GM15510 (cell line): ENCODE data around the gene ADPRH.

ENCODE experiments used
- POLR2A ChIP-seq: IDR thresholded peaks from 3 replicates; pipeline ENCODE4 v1.6.1; 2011; ENCODE audit warnings: borderline replicate concordance; ENCODE audit not compliant: insufficient read length; ENCODE audit errors: extremely low read depth

The ADPRH gene

DNA sequence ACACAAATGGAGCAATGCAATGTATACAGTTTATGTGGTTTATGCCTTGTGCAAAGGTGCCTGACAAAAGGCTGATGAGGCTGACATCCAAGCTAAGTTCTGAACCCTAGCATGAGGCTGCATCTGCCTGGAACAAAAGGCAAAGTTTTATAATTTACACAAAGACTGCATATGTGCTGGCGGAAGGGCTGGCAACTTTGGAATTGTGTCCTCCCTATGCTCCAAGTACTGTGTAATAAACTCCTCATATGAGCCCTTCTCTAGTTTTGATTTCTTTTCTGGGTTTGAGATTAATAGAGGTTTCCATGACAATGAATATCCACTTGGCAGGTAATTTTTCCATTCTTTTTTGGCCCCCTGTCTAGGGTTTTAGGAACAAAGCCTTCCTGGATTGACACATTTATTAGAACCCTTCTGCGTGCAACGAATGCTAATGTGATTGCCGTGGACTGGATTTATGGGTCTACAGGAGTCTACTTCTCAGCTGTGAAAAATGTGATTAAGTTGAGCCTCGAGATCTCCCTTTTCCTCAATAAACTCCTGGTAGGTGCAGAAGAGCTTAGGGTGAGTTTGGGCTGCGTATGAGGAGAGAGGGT, 29.2 kb downstream of the ADPRH start:
- TF ChIP-seq POLR2A, result no peak

DNA sequence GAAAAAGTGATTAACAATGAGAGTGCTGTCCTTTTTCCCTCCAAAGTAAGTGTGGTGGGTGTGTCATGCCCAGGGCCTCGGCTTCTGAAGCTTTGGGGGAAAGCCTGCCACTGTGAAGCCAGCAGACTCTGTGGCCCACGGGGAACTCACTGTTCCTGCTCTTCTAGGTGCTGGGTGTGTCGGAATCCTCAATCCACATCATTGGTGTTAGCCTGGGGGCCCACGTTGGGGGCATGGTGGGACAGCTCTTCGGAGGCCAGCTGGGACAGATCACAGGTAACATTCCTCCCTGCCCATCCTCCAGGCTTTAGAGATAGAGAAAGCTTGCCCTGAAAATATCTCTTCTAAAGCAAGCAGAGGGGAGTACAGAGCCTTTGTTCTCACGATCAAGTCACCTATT, 30.0 kb downstream of the ADPRH start:
- no peak for TF ChIP-seq POLR2A

DNA sequence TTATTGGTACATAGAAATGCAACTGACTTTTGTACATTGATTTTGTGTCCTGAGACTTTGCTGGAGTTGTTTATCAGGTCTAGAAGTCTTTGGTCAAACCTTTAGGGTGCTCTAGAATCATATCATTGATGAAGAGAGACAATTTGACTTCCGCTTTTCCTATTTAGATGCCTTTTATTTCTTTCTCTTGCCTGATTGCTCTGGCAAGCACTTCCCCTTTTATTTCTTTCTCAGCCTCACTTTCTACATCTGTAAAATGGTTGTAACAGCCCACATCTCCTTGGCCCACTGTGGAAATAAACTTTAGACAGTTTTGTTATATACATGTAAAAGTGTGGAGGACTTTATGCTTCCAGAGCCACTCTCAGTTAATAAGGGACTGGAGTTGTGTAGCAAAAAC, 32.4 kb downstream of the ADPRH start:
- no peak for TF ChIP-seq POLR2A

DNA sequence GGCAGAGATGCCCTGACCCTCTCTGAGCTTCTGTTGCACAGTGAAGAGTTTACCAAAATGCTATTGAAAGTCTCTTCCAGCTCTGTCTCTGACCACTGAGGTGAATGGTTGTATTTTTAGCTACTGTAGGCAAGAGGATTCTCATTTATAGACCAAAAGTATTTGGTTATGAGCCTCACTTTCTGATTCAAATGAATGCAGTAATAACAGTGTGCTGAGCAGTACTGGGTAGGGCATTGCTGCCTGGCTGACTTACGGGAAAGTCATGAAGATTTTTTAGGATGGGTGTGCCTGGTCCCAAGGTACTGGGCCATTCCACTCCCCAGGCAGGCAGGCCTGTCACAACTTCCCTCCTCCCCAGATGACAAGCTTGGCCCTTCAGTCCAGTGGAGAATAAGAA, 33.9 kb downstream of the ADPRH start:
- no peak for TF ChIP-seq POLR2A

DNA sequence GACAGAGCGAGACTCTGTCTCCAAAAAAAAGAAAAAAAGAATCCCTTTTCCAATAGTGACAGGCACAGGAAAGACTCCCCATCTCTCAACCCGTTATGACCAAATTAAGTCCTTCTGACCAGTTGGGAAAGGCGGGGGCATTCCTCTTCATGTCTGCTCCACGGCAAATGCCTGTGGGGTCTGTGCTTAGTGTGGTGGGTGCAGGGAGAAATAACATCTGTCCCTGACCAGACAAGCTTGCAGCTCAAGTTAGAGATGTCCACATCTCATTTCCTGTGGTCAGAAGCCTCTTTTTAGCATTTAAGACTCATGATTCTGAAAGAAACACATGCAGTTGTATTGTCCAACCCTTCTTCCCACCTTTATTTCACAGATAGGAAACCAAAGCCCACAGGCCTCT, 34.6 kb downstream of the ADPRH start:
- no peak for TF ChIP-seq POLR2A

DNA sequence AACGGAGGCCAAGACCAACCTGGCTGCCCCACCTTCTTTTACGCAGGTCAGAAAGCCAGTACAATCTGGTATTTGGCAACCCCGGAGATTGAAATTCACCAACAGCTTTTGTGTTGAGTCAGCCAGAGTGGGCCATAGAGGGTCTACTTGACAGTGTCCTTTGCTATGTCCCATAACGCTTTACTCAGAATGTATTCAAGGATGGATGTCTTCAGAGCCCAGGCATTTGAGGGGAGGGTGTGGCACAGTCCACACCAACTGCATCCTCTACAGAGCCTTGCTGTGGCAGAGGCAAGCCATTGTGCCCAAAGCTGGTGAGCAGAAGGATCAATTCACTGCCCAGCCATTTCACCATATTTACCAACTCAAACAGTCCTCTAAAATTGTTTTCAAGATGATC, 36.8 kb downstream of the ADPRH start:
- no peak for TF ChIP-seq POLR2A

DNA sequence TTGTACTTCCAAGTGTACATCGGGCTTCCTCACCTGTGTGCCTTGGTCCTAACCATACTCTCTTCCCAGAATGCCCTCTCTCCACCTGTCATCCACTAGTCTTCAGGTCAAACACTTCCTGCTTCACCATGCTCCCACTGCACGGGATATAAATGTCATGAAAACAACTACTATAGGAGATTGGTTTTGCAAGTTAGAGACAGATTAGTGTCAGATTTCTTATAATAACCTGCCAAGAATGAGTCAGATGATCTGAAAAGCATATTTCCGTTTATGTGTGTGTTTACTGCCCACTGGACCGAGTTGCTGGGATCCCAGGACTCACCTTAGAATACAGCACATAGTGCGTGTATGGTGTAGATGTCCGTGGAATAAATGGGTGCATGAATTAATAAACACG, 39.8 kb downstream of the ADPRH start:
- TF ChIP-seq POLR2A, result no peak

DNA sequence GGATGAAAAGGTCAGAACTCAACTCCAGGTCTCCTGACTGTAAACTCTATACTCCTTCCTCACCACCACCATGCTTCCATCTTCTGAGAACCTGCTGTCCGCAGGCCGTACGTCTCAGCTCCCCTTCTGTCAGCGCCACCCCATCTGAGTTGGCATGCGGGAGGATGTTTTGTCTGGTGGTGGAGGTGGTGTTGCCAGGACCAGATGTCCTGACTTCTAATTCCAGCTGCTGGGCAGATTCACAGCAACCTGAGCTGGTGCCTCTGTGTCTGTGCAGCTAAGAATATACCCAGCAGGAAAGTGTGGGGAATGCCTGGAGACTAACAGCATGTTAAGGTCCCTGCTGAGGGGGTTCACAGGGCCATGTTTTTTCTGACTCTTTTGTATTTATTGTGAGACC, 41.6 kb downstream of the ADPRH start:
- TF ChIP-seq POLR2A, result no peak

DNA sequence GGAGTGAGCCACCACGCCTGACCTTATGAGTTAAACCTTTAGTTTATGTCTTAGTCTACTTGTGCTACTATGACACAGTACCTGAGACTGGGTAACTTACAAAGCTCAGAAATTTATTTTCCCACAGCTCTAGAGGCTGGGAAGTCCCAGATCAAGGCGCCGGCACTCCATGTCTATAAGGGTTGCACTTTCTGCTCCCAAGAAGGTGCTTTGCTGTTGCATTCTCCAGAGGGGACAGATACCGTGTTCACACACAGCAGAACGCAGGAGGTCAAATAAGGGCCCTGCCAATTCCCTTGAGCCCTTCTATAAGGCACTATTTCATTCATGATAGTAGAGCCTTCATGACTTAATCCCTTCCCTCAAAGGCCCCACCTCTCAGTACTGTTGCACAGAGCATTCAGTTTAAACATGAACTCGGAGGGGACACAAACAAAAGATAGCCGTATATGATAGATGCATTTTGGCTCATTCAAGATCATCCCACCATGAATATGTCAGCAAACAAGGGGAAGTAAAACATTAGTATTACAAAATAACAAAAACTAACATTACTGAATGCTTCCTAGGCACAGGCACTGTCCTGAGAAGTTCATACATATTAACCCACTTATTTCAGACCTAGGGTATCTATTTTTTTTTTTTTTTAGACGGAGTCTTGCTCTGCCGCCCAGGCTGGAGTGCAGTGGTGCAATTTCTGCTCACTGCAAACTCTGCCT, 44.9 kb downstream of the ADPRH start:
- TF ChIP-seq POLR2A, result no peak

DNA sequence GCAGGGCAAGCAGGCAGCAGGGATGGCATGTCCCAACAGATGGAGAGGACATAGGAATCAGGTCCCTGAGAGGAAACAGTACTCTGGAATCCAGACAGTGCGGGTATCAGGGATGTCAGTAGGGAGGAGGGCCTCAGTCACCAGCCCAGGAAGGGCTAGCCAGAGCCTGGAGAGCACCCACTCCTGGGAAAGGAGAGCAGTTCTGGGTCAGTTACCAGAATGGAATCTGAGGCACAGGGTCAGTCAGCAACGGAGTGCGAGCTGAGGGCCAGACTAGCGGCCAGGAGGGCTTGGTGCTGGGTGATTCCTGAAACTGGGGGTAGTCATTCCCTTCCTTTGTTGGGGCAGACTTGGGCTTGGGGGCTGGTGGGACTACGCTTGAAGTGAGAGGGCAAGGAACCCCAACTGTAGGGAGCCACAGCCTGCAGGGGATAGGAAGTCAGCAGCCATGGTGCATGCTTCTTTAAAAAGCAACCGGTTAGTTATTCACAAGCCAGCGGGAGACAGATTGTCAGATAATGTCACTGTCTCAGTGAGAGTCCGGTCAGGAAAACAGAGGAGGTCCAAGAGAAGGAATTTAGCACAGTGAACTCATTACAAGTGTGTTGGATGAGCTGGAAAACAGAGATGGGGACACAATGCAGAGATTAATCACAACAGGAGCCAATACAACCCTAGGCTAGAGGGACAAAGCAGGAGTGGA, 46.3 kb downstream of the ADPRH start:
- no peak for TF ChIP-seq POLR2A

DNA sequence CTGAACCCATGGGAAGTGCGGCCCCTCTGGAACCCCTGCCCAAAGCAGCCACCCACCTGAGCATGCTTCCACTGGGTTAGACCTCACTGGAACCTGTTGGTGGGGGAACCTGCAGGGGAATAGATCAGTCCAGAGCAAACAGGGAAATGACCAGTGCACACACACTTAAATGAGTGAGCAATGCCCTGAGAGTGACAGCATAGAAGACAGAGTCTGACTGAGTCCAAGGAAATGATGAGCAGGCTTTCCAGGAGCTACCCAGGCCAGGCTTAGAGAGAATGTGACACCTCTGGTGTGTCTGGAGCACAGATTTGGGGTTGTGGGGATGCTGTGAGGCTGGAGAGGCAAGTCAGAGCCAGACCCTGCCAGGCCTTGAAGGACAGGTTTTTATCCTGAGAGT, 46.9 kb downstream of the ADPRH start:
- no peak for TF ChIP-seq POLR2A

DNA sequence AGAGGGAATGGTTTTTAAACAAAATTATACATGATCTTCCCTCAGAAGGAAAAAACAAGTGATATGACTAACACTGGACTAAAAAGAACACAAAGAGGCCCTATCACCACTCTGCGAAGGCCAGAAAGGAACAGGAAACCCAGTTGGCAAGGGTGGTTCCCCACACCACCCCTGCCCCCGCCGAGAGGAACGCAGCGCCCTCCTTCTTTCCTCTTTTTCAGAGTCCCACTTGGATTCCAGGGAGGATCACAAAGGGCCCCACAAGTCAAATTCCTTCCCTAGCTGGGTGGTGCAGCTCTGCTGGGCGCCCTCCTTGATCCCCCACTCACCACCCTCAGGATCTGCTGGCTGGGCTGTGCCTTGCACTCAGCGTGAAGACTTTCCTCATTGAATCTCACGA, 48.2 kb downstream of the ADPRH start:
- no peak for TF ChIP-seq POLR2A

DNA sequence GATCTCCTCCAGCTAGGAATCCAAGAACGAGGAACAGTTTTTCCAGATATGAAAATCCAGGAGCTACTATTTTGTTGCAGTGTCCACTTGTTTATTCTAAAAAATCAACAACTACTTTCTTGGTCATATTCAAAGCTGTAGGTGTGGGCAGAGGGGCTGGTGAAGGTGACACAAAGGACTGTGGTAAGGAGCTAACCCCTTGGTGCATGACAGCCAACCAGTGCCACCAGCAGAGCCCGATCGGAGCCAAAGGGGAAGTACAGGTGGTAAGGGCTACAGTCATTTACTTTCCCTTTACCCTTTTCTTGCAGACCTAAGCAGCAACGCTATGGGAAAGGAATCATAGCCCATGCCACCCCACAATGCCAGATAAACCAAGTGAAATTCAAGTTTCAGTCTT, 49.1 kb downstream of the ADPRH start:
- TF ChIP-seq POLR2A, result no peak

DNA sequence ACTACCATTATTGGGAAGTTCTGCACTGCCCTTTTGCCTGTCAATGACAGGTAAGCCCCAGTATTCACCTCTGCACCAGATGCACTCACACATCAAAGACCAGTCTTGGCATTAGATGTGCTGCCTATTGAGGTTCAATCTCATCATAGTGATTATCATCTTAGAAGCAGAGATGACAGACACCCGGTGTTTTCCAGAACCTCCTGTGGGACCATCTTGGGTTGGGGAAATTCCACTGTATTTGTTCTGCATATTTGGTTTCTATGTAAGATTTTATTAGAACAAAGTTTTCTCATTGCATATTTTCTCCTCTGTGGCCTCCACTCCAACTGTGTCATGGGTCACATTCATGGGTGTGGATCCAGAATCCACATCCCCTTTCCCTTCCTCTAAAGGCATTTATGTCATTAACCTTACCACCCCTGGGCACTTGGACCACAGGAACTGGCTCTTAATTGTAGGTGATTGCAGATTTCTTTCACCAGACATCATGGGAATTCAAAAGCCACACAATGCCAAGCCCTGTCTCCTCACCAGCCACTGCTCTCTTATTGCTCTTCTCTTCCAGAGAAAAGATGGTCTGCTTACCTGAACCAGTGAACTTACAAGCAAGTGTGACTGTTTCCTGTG, 49.6 kb downstream of the ADPRH start:
- no peak for TF ChIP-seq POLR2A

DNA sequence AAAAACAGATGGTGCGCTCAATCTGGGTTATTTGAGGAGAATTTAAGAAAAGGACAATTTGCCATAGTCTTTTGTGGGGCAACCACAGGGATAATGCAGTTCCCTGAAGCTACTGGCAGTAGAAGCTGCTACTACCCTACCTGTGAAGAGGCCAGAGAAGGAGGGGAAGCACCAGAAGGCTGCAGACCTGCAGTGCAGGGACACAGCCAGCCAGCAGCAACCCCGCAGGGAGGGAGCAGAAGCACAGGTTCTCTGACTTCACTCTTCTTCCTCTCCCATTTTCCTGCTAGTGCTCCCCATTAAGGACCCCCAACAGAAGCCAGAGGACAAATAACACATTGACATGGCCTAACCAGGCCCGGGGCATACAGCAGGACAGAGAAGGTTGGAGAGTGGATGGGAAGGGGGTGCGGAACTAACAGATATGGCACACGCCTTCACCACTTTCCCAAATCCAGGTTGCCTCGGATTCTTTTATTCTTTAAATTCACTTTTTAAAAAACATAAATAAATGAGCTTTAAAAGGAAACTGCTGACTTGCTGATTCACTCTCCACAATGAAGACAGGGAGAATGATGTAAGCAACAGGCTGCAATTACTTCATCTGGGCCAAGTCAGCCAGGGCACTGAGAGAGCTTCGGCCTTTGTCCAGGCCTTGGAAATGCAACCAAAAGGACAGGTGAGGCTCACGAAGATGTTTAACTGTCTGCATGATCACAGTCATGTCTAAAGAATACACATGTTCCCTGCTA, 51.0 kb downstream of the ADPRH start:
- no peak for TF ChIP-seq POLR2A
